HuH-7 (cell line): ENCODE measurements around the gene TMEM63A.
"Not testable (repeated sequence)": the region's sequence is repeated elsewhere in the genome, so short reads cannot be mapped to it uniquely, and the experiment has no call there.

ENCODE experiments used
- DNase-seq: peaks from one replicate; pipeline ENCODE4 v3.0.0; 2011; ENCODE audit warnings: low spot score

TMEM63A gene

DNA sequence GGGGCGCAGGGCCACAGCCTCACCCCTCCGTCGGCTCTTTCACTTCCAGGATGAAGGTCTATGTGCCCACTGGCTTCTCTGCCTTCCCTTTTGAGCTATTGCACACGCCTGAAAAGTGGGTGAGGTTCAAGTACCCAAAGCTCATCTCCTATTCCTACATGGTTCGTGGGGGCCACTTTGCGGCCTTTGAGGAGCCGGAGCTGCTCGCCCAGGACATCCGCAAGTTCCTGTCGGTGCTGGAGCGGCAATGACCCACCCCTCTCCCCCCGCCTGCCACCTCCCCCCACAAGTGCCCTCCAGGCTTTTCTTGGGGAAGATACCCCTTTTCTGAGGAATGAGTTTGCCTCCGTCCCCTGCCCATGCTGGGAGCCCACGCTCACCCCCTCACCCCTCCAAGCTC, 37.1 kb downstream of the TMEM63A start:
- no peak for DNase-seq

DNA sequence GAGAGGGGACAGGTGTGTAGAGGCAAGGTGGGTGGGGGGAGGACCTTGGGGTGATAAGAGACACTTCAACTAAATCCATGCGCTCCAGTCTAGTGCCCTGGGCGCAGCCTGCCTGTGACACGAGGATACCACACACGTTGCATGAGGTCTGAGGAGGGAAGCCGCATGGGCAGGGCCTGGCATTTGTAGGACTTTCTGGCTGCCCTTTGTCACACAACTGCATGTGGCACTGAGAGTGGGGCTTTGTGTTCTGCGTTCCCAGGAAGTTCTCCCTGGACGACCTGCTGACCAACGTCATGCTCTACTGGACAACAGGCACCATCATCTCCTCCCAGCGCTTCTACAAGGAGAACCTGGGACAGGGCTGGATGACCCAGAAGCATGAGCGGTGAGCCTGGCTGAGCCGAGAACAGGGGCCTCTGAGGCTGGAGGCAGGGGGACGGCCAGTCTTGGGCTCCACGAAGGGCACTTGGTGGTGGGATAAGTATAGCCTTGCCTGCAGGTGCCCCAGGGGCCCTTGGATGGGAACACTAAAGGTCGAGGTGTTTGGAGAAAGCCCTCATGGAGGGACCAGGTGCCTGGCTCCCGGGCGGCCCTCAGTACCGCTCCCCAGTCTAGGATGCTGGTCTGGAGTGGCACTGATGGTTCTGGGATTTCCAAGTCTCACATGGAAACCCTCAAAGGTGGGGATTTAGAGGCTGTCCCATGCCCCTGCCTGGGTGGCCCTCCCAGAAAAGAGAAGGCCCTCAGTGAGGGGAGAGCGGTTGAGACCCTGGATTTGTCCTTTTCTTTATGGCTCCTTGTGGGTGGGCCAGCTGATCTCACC, 37.7 kb downstream of the TMEM63A start:
- no peak for DNase-seq

DNA sequence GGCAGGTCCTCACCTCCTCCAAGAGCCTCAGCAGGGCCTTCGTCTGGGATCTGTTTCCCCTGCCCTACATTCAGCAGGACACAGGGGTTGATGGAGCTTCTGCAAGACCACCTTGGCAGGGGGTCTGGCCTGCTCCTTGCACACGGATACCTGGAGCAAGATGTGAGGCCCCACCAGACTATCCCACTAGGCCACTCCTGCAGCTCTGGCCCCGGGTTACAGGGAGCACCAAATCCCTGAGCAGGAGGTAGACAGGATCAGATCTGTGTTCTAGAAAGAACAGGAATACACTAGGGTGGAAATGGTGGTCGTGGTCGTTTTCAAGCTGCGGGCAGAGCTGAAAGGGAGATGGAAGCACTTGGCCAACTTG, 38.8 kb downstream of the TMEM63A start:
- no peak for DNase-seq

DNA sequence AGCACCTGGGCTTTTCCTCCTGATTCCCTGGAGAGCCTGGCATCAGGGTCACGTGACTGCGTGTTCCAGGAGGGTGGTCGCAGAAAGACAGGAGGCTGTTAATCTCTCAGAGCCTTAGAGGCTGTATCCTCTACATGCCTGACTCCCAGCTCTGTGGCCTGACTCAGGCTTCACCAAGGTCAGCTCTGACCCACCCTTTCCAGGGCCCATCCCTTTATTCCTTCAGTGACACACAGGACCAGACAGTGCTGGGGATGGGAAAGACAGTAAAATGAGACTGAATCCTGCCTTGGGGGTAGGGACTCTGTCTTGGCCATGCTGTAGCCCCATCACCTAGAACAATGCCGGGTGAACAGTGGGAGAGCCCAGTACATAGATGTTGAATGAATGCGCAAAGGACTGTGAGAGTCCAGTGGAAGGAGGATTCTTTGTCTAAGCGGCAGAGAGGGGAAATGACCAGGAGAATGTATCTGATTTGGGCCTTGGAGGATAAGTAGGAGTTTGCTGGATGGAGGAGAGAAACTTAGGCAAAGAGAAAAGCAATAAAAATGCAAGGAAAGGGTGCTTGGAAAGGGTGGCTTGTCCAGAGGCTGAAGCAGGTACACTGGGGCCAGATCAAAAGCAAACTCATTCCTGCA, 39.3 kb downstream of the TMEM63A start:
- DNase-seq, result no peak

GRCh38 chr1:225842074-225842473, 40.1 kb downstream of the TMEM63A start:
- no peak for DNase-seq

DNA sequence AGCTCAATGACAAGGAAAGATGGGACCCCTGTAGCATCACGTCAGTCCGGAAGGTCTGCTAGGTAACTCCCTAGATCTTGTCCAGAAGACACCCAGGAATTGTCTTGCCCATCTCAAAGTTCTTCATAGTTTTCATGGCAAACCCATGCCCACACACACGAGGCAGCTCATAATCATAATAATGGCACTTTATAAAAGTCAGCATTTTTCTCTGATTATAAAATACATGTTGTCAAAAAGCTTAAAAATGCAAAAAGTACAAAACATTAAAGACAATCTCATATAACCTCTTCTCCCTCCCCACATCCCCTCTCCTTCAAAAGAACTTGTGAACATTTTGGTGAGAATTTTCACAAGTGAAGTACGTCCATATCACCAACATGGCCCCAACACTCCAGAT, 41.5 kb downstream of the TMEM63A start:
- DNase-seq, result no peak

GRCh38 chr1:225840223-225840610, 42.0 kb downstream of the TMEM63A start:
- no peak for DNase-seq

GRCh38 chr1:225838793-225839192, 43.4 kb downstream of the TMEM63A start:
- DNase-seq, result no peak

- DNase-seq, result not testable (repeated sequence)
Observed at GRCh38 chr1:225836296-225836695, 45.9 kb downstream of the TMEM63A start.

- no peak for DNase-seq
Observed at GRCh38 chr1:225835856-225836255, 46.3 kb downstream of the TMEM63A start.

DNA sequence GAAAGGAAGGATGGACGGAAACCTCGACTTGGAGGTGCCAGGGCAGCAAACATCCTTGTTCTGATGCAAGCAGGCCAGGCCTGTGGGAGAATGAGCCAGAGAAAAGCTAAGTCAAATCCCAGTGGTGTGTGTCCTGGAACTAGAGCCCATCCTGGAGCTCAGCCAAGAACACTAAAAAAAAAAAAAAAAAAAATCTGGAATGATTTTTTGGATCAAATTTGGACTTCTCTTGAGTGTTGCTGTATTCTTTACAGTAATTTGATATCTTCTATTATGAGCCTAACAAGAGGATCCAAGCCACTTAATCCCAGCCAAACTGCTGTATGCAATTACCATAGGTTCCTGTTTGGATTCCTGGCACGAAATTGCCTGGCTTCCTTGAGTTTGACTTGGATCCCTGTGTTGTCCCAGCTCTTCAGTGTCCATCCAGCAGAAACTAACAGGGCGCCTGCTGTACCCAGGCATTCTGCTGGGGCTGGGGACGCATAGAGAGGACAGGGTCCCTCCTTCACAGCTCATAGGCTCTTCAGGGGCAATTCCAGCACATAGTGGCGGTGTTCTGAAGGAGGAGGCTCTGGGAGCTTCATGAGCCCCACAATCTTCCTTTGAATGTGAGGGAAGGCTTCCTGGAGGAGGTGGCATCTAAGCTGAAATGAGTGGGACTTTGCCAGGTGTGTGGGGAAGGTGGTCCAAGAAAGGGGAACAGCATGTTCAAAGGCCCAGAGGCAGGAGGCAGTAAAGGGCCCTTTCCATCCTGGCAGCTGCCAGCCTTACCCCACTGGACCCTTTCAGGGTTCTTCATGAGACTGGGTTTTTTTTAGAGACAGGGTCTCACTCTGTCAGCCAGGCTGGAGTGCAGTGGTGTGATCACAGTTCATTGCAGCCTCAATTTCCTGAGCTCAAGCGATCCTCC, 47.5 kb downstream of the TMEM63A start:
- no peak for DNase-seq

DNA sequence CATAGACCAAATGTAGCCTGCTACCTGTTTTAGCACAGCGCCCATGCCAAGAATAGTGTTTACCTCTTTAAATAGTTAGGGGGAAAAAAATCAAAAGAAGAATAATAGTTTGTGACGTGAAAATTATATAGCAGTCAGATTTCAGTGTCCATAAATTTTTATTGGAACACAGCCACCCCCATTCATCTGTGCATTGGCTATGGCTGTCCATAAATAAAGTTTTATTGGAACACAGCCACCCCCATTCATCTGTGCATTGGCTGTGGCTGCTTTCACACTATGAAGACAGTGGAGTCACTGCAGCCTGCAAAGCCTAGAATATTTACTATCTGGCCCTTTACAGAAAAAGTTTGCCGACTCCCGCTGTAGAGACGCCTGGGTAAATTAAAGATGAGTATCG, 51.3 kb downstream of the TMEM63A start:
- DNase-seq, result no peak

- no peak for DNase-seq
Observed at GRCh38 chr1:225828706-225829345, 53.4 kb downstream of the TMEM63A start.

DNA sequence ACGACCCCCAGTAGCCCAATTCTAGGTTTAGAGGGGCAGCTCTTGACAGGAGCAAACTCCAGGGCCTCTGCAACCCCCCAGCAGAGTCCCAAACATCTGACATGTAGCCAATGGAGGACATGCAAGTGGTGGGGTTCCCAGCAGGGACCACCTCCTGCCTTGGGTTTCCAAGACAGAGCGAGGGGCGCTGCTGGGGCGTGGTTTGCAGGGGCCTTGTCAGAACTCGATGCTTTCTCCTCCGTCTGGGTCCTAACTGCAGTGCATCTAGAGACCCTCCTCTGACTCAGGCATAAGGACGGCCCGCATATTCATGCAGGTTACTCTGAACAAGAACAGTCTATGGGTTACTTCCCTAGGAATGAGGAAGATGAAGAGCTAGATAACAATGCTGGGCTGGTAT, 55.1 kb downstream of the TMEM63A start:
- DNase-seq, result no peak

- DNase-seq, result no peak
Observed at GRCh38 chr1:225825607-225826007, 56.6 kb downstream of the TMEM63A start.

DNA sequence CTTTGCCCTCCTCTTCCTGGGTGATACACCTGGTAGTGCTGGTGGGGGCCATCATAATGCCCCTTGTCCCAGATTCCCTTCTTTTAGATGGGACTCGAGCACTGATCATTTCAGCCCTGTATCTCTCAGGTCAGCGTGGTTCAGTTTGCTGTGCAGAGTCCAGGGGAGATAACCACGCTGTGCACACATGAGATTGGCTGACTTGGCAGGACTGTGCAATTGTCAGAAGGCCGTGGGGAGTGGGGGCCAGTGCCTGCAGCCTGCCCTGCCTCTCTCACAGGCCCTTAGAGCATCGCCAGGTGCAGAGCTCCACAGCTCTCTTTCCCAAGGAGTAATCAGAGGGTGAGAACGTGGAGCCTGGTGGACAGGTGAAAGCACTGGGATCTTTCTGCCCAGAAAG, 57.1 kb downstream of the TMEM63A start:
- peak; percentile 64 for DNase-seq

DNA sequence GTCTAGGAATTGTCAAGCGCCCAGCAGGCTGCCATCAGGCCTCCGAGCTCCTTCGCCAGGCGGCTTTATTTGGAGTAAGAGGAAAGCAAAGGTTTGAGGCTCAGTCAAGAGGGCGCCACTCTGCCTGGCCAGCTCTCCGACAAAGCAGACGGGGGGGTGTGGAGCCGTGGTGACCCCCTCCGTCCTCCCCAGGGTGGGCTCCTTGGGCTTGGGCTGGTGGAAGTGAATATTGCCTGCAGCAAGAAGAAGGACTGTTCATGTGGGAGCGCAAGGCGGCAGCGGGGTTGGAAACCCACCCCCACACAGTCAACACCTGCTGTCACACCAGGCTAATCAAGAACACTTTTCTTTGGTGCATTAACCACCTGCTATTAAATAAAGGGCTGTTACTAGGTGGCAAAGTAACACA, 57.6 kb downstream of the TMEM63A start:
- no peak for DNase-seq

- no peak for DNase-seq
Observed at GRCh38 chr1:225823811-225824261, 58.3 kb downstream of the TMEM63A start.

DNA sequence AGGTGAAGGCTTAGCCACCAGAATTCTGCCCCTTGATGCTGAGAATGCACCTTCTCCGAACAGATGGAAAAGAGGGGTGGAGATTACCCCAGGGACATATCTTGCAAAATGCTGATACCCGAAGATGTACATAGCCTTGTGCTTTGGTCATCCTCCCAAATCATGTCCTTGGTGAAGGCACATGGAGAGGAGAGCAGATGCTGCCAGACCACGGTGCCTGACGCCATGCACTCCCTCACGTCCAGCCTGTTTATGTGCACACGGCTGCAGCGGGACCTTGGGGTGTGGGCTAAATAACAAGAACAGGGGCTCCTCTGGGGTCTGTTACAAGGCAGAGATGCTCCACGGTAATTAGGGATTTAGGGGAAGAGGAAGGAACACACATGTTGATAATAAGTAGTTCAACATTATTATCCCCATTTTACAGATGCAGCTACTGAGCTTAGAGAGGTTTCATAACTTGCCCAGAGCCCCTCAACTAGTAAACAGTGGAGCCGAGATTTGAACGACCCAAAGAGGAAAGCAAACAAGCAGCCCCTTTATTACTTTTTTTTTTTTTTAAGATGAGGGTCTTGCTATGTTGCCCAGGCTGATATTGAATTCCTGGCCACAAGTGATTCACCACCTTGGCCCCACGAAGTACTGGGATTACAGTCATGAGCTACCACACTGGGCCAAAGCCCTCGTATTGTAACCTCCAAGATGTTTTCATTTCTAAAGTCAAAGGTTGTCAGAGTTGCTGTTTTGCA, 59.4 kb downstream of the TMEM63A start:
- DNase-seq, result no peak

DNA sequence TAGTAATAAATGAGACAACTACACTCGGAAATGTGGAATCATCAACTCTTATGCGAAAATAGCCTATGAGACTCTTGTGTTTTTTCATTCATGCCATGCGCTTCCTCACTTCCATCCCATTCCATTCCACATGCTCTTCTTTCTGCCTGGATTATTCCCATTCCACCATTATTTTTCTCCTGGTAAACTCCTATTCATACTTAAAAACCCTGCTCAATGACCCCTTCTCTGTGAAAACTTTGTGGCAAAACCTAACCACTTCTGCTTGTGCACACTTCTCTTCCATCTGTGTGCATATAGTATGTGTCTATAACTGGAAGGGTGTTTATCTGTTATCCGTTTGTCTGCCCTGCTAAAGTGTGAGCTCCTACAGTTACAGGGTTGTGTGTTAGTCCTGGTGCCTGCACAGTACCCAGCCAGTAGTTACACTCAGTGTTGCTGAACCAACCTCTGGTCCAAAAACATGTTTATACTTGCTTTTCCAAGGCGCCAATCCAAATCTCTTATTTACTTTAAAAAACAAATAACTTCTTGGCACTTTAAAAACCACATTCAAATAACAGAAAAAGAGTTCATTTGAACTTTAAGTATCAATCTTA, 61.6 kb downstream of the TMEM63A start:
- no peak for DNase-seq
